GM19099 (cell line): ENCODE data around the gene NLRP3.

Source experiments
- POLR2A ChIP-seq: IDR thresholded peaks from 3 replicates; pipeline ENCODE4 v1.6.1; 2011; ENCODE audit warnings: low read depth; ENCODE audit not compliant: insufficient read length; ENCODE audit errors: extremely low read depth

Gene NLRP3

GRCh38 chr1:247415423-247416361 lies at the start of gene NLRP3:
TSS of gene NLRP3 (plus strand) at chr1:247416173. CDS start at chr1:247418801, 2,628 bp downstream.
- TF ChIP-seq POLR2A, result no peak

DNA sequence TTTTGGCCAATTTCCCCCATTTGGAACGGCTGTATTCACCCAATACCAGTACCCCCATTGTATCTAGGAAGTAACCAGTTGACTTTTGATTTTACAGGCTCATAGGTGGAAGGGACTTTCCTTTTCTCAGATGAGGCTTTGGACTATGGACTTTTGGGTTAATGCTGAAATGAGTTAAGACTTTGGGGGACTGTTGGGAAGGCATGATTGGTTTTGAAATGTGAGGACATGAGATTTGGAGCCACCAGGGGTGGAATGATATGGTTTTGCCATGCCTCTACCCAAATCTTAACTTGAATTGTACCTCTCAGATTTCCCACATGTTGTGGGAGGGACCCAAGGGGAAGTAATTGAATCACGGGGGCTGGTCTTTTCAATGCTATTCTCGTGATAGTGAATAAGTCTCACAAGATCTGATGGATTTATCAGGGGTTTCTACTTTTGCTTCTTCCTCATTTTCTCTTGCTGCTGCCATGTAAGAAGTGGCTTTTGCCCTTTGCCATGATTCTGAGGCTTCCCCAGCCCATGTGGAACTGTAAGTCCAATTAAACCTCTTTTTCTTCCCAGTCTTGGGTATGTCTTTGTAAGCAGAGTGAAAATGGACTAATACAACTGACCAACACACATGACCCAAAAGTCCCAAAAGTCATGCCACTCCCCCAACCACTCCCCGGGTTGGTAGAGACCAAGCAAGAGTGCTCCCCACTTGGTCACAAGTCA lies 48.9 kb upstream of the NLRP3 start:
- no peak for TF ChIP-seq POLR2A

GRCh38 chr1:247367786-247368422 lies 48.1 kb upstream of the NLRP3 start:
- TF ChIP-seq POLR2A, result no peak

DNA sequence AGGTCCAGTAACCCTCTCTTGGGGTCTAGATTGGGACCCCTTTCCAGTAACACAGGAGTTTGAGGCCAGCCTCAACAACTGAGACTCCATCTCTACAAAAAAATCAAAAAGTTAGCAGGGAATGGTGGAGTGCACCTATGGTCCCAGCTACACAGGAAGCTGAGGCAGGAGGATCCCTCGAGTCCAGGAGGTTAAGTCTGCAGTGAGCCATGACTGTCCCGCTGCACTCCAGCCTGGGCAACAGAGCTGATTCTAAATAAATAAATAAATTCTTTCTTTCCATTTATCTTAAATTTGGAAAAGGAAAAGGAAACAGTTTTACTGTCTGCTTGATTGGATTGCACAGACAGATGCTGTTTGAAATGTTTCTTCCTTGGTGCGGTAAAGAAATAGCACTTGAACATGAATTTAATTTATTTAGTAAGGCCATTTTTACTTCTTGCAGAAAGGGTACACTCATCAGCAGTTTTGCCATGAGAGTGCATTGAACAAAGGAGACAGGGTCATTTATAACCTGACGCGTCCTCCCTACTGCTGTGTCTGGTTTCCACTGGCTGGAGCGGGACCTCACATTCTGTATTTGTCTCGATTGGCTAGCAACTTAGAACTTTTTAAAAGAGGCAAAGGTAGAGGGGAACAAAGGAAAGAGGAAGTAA lies 47.4 kb upstream of the NLRP3 start:
- no peak for TF ChIP-seq POLR2A

DNA sequence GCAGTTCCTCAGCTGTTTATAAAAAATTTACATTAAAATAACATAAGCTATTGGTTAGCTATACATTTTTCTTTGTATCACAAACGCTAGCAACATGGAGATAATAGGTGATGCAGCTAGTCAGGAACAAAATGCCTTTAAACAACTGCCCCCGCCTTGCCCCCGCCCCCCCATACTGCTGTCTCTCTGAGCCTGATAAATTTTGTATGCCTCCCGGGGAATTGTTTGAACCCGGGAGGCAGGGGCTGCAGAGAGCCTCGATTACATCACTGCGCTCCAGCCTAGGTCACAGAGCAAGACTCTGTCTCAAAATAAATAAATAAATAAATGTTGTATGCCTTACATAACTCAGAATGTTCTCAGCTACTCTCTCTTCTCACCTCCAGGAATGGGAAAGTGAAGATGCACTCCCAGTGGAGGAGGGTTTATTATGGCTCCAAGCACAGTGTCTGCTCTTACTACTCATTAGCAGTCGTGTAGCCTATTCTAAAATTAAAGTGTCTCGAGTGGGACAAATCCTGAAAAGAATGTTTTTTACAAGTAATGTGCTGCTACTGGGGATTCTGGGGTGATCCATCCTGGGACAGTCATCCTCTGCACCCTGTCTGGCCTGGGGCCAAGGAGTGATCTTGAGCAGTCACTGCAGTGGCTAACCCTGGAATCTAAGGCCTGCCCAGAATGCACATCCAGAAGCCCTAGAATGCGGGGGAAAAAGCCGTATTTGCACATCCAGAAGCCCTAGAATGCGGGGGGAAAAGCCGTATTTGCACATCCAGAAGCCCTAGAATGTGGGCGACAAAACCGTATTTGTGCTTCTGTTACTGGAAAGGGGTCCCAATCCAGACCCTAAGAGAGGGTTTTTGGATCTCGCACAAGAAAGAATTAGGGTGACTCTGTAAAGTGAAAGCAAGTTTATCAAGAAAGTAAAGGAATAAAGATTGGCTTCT lies 44.9 kb upstream of the NLRP3 start:
- no peak for TF ChIP-seq POLR2A

- TF ChIP-seq POLR2A, result no peak
Measured at GRCh38 chr1:247371801-247372259, 44.1 kb upstream of the NLRP3 start.

DNA sequence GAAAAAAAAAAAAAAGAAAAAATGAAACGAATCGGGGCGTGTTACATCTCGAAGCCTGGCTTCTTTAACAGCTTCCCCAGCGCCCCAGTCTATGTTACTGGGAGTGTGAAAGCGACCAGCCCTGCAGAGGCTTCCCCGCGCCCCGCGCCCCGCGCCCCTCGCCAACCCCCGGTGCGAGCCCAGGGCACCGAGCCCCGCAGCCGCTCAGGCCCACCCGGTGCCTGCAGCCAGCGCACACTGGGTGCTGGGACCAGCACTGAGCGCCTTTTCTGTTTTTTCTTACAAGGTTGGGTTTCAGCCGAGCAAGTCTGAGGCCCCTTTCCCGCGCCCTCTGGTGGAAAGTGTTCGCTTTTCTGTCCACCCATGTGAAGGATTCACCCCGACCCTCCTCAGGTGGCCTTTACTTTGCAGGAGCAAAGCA lies 42.2 kb upstream of the NLRP3 start:
- no peak for TF ChIP-seq POLR2A

DNA sequence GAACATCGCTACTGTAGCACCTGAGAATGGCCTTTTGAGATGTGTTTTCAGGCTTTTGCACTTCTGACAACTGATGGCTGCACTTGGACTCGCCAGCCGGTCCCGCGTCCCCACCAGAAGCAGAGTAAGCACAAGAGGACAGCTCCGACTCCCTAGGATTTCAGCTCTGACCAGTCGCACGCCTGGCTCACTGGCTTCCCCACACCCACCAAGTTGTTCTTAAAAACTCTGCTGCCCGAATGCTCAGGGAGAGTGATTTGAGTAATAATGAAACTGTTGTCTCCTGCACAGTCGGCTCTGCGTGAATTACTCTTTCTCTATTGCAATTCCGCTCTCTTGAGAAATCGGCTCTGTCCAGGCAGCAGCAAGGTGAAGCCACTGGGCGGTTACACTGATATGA lies 40.2 kb upstream of the NLRP3 start:
- no peak for TF ChIP-seq POLR2A

DNA sequence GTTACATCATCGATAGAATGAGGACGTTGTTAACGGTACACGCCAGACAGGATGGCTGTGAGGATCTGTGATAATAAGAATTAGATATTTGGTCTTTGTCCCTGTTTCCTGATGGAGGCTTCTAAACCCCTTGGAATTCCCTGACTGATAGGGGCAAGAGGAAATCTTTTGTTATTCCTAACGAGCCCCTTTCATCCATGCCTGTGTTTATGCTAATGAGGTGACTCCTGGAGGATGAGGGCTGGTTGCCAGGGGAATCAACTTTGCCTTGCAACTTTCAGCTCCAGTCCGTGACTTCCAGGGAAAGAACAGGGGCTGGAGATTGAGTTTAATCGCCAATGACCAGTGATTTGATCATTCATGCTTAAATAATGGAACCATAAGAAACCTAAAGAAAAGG lies 39.3 kb upstream of the NLRP3 start:
- TF ChIP-seq POLR2A, result no peak

- TF ChIP-seq POLR2A, result no peak
Measured at GRCh38 chr1:247378334-247379073, 37.5 kb upstream of the NLRP3 start.

- no peak for TF ChIP-seq POLR2A
Measured at GRCh38 chr1:247385283-247385682, 30.7 kb upstream of the NLRP3 start.

DNA sequence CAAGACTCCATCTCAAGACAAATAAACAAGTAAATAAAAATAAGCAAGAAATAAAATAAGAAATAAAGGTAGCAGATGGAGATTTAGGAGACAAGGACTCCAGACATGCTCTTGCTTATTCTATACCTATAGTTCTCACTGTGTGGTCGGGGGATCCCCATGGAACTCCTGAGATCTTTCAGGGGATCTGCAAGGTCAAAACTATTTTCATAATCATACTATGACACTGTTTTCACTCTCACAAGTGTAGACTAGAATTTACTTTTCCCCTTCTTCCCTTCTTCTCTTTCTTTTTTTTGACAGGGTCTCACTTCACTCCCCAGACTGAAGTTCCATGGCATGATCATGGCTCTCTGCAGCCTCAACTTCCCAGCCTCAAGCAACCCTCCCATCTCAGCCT lies 29.8 kb upstream of the NLRP3 start:
- TF ChIP-seq POLR2A, result no peak

GRCh38 chr1:247386687-247387086 lies 29.3 kb upstream of the NLRP3 start:
- TF ChIP-seq POLR2A, result no peak
